GM12874 (cell line): ENCODE results near the gene CISD3.

Experiments used
- TF ChIP-seq, protein P1 (sequence below): IDR thresholded peaks from 2 replicates; pipeline ENCODE4 v1.5.1; 2011; ENCODE audit warnings: low read depth, mild to moderate bottlenecking, control low read depth, low read length, moderate library complexity; ENCODE audit not compliant: insufficient read depth

Gene CISD3

DNA sequence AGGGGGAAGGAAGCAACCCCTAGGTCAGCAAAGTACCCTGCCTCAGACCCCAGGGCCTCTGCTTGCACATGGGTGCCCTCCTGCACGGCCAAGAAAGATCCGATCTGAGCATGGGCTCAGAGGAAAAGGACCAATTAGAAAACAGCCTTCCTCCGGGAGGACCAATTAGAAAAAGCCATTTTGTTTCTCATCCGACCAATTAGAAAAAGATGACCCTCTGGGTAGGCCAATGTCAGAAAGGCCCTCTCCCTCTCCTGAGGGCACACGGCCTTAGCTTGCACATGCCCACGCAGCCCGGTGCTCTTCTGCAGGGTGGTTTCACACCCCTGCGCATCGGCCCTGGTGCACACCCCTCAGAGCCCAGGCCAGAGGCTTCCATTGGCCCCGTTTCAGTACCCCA, 5.1 kb upstream of the CISD3 start:
- TF ChIP-seq, protein P1, sequence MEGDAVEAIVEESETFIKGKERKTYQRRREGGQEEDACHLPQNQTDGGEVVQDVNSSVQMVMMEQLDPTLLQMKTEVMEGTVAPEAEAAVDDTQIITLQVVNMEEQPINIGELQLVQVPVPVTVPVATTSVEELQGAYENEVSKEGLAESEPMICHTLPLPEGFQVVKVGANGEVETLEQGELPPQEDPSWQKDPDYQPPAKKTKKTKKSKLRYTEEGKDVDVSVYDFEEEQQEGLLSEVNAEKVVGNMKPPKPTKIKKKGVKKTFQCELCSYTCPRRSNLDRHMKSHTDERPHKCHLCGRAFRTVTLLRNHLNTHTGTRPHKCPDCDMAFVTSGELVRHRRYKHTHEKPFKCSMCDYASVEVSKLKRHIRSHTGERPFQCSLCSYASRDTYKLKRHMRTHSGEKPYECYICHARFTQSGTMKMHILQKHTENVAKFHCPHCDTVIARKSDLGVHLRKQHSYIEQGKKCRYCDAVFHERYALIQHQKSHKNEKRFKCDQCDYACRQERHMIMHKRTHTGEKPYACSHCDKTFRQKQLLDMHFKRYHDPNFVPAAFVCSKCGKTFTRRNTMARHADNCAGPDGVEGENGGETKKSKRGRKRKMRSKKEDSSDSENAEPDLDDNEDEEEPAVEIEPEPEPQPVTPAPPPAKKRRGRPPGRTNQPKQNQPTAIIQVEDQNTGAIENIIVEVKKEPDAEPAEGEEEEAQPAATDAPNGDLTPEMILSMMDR = no peak

DNA sequence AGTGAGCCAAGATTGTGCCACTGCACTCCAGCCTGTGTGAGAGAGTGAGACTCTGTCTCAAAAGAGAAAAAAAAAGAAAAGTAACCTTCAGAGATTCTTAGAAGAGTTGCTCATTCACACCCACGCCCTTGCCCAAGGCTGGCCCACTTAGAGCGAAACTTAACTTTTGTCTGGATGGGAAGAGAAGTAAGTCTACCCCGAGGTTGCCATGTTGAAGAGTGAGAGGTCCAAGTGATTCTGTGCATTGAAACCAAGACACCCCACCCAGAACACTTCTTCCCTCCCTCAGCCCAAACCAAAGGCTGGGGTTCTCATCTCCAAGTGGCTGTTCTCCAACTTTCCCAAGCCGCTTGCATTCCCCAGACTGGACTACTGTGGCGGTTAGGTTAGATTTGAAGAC, 2.4 kb upstream of the CISD3 start:
- TF ChIP-seq, protein P1 = no peak

DNA sequence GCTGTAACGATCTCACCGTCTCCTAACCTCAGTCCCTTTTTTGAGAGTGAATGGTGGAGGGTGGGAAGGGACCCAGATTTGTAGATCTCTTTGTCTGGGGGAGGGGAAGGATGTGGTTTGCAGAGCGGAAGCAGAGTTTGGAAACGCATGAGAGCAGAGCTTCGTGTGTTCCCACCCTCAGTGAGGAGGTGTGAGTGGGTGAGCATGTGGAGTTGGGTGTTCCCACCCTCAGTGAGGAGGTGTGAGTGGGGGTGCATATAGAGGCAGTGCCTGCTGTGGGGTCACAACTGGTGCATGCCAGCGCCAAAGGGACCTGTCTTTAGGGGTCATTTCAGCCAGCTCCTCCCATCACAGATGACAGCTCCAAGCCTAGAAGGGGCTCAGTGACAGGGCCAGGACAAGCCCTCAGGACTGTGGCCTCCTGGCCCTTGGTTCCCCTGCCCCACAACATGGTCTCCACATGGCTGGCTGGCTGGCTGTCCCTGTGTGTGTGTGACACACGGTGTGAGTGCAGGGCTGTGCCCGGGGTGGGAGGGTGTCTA, 1.8 kb upstream of the CISD3 start:
- TF ChIP-seq, protein P1 = no peak

DNA sequence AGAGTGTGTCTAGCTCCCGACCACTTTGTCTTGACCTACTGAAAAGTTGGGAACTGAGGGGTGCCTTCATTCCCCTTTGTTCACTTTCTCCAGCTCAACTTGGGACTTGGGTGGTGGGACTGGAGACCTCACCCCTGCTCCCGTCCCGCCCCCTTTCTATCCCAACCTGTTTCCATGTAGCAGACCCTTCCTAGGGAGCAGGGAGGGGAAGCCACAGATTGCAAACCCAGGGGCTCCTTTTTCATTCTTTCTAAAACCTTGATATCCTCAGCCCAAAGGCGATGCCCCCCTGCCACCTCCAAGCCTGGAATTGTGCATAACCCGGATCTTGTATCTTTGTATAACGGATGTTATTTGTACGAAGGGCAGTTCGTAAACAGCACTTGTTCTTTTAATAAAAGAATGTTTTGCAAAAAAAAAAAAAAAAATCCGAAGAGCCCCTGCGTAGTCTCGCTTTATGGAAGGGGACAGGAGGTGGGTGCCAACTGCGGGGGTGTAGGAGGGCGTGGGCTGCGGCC, 714 bp upstream of the CISD3 start:
- TF ChIP-seq, protein P1 = no peak

DNA sequence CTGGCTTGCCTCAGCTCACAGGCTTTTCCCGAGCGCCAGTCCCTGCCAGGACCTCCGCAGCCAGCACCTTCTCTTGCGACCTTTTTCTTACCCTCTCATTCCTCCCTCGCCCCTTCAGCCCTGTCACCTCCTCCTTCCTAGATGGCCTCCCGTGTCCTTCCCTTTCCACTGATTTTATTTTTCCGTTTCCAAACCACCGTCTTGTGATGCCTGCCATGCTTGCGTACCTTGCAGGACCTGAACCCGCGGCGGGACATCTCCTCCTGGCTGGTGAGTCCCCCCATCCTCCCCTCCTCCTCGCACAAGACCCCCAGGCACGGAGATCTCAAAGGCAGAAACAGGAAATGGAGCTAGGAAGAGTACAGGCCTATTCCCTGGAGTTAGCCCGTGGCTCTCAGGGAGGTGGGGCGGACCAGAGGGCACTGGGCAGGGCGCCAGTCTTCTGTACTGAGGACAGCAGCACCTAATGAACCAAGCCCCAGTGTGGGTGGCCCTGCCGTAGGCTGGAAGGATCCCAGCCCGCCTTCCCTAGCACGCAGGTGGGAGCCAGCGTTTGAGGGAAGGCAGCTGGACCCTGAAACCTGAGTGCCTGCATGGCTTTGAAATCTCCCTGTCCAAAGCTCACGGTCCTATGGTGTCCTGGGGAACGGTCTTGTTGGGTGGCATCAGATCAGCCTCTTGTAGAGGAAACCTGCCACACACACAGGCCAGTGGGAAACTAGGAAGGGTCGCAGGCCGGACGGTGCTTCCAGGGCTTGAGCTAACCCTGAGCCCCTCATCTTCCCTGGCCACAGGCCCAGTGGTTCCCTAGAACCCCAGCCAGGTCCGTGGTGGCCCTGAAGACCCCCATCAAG, 612 bp downstream of the CISD3 start:
- TF ChIP-seq, protein P1 = no peak

DNA sequence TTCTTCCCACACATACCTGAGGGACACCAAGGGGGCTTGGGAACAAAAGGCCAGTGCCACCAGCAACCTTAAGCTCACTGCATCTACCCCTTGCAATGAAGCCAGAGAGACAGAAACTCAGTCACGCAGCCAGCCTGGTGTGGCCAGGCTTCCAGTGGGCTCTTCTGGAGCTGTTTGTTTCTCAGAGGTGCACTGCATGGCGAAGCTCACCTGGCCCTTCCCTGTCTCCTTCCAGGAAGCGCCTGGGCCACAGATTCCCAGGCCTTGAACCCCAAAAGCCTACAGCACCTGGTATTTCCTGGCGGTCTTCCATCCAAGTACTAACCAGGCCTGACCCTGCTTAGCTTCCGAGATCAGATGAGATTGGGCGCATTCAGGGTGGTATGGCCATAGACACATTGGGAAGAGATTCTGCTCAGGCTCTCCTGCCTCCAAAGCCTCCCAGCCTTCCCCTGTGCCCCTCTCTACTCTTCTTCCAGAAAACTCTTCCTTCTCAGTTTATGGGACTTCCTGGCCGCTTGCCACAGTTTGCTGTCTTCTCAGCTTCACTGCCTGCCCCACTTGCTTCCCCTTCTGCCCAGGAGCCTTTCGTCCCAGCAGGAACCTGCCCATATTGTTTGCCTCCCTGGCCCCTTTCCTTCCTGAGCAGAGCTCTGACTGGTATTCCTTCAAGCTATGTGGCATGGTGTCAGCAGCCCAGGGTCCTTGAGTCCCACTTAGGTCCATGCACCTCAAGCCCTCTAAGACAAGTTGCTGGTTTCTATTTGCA, 1.6 kb downstream of the CISD3 start:
- TF ChIP-seq, protein P1 = no peak

DNA sequence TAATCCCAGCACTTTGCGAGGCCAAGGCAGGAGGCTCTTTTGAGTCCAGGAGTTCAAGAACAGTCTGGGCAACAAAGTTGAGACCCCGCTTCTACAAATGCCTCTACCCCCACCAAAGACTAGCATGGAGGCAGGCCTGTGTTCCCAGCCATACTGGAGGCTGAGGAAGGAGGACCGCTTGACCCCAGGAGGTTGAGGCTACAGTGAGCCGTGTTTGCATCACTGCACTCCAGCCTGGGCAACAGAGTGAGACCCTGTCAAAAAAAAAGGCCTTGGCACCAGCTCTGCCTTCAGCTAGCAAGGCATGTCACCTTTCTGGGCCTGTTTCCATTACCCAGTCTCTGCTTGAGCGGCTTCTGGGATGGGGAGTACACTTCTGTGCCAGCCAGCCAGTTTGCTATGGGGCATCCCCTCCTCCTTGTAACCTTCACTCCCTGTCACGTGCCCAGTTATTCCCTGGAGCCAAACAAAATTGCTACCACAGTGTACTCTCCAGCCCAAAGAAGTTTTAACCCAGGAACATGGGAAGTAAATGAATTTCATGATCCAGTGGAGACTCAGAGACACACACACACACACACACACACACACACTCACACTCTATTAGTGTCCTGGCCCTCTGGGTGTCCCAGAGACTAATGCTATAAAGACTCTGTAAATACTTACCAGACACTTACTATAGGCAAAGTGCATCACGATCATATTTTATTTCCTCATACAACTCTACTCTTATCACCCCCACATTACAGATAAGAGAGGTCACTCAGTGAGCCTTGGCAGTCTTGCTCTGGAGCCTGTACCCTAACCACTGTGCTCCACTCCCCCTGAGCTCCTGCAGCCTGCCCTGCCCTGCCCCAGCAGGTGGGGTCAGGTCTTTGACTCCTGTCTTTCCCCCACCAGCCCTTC, 2.5 kb downstream of the CISD3 start:
- TF ChIP-seq, protein P1 = no peak
